SW 1271 (cell line): Measurements from ENCODE around the gene KPNA3.
"Not testable (repeated sequence)": the region's sequence is repeated elsewhere in the genome, so short reads cannot be mapped to it uniquely, and the experiment has no call there.

ENCODE experiments used
- DNase-seq, 2 experiments: peaks; one replicate each; lab custom pipeline; 2025; lab: John Stamatoyannopoulos, UW

KPNA3 gene

DNA sequence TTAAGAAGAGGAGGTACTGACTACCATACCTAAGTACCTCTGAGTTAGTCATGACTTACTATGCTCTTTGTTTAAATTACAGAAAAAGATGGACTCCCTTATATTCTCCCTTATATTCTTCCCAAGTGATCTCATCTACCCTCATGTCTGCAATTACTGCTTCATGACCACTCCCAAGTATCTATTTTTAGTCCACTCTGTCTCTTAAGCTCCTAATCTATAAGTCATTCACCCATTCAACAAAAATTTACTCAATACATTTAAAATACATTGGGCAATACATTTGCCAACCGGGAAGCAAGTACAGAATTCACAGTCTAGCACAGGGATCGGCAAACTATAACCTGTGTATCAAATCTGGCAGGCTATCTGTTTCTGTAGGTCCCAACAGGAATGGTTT is 42.6 kb downstream of the KPNA3 start:
- DNase-seq, result no peak

DNA sequence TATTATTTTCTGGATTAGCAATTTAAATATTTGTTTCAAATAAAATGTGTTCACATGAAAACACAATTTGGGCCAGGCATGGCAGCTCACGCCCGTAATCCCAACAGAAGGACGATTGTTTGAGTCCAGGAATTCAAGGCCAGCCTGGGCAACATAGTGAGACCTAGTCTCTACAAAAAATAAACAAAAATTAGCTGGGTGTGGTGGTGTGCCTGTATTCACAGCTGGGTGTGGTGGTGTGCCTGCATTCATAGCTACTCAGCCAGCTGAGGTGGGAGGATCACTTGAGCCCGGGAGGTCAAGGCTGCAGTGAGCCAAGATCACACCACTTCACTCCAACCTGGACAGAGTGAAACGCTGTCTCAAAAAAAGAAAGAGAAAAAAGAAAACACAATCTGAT is 46.4 kb downstream of the KPNA3 start:
- no peak for DNase-seq

DNA sequence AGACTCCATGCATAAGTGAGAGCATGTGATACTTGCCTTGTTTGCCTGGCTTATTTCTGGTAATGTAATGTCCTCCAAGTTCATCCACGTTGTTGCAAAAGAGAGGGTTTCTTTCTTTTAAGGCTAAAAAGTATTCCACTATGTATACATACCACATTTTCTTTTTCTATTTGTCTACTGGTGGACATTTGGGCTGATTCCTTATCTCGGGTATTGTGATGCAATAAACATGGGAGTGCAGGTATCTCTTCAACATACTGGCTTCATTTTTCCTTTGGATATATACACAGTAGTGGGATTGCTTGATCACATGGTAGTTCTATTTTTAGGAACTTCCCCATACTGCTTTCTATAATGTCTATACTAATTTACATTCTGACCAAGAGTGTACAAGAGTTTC is 51.6 kb downstream of the KPNA3 start:
- DNase-seq, result no peak

DNA sequence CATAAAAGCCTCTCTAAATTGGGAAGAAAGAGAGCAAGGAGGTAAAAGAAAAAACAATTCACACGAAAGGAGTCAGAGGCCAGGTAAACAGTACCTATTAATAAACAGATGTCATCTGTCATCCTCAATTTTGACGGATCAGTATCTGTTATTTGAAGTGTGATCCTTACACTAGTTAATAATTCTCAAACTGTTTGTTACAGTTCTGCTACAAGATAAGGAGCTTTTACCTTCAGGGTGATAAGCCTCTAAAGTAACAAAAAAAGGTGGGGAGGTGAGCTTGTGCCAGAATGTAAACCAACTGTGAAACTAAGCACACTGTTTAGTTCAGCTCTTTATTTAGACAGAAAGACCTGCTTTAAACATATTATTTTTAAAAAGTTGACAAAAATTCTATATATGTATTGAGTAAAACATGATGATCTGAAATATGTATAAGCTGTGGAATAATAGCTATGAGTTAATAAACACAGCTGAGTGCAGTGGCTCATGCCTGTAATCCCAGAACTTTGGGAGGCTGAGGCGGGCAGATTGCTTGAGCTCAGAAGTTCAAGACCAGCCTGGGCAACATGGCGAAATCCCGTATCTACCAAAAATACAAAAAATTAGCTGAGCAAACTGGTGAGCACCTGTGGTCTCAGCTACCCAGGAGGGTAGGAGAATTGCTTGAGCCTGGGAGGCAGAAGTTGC is 52.8 kb downstream of the KPNA3 start:
- DNase-seq, result no peak

DNA sequence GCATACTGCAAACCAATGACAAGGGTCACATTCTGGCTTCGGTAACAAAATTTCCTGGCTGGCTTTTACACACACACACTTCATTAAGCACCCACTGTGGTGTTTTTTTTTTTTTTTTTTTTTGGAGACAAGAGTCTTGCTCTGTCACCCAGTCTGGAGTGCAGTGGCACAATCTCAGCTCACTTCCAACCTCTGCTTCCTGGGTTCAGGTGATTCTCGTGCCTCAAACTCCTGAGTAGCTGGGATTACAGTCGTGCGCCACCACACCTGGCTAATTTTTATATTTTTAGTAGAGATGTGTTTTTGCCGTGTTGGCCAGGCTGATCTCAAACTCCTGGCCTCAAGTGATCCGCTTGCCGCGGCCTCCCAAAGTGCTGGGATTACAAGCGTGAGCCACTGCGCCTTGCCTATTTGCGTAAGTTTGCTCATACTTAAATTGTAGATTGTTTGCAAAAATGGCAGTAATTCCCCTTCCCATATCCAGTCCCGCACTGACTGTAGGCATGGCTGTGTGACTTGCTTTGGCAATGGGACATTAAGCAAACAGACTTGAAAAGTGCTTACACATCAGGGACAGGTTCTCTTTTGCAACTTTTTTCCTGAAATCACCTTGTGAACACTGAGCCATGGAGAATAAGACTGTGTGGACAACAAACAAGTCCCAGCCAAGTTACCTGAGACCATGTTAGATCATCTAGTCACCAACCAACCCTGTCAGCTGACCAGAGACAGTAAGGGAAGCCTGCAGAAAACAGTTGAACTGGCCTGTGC is 59.1 kb downstream of the KPNA3 start:
- no peak for DNase-seq

DNA sequence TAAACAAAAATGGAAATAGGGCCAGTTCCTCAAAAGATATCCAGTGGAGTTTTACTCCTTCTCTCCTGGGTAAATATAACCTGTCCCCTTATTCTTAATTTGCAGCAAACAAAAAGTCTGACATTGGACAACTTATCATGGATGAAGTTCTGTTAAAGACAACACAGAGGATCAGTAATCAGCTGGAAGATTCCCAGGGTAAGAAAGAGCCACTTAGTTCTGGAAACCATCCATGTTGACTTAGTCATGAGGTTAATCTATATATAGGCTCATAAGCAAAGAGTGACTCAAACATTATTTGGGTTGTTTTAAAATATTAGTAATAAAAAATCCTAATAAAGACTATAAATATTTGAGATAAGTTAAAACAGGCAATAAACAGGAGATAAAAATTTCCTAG is 60.7 kb downstream of the KPNA3 start:
- no peak for DNase-seq

DNA sequence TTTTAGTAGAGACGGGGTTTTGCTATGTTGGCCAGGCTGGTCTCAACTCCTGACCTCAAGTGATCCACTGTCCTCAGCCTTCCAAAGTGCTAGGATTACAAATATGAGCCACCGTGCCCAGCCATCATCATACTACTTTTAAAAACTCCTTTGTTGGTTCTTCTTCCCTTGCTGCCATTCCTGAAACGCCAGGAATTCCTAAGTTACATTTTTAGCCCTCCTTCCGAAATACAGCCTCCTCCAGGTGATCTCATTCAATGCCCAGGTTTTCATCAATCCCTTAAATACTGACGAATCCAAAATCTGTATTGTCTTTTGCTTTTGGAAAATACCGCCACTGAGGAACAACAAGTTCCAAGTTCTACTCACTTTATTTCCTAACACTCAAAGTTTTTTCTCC is 75.9 kb downstream of the KPNA3 start:
- DNase-seq, result no peak

DNA sequence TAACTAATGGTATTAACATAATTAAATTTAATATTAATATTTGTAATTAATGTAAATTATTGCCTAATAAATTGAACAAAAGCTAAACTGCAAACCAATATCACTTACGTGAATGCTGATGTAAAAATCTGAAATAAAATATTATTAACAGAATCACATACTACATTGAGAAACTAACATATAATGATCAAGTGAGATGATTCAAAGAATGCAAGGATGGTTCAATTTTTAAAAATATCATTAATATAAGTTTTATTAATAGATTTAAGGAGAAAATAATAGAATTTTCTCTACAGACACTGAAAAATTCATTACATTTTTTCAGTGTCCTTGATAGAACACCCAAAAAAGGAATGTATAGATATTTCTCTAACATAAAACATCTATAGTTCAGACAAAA is 77.7 kb downstream of the KPNA3 start:
- DNase-seq, result no peak

DNA sequence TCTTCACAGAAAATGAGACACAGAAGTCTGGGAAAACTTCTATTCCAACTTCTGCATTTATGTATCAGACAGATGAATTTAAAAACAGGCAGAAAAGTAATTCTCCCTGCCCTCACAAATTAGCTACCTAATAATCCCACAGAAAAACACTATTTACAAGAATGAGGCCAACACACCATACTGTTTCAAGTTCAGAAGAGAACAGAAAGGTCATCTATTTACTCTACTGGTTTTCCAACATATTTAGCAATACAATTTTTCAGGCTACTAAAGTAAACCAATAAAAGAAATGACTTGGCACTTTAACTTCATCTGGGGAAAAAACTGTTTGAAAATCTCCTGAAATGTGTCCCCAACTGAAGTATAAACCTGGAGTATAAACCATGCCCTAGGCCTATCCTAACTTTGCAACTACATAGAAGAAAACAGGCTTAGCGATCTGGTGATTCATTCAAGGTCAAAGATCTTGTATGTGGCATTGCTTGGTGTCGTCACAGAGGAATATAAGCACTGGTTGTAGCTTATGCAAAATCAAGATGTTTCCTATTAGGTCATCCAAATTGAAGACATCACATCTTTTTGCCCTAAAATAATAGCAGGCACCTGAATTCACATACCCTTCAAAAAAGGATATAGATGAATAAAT is 81.1 kb downstream of the KPNA3 start:
- no peak for DNase-seq

DNA sequence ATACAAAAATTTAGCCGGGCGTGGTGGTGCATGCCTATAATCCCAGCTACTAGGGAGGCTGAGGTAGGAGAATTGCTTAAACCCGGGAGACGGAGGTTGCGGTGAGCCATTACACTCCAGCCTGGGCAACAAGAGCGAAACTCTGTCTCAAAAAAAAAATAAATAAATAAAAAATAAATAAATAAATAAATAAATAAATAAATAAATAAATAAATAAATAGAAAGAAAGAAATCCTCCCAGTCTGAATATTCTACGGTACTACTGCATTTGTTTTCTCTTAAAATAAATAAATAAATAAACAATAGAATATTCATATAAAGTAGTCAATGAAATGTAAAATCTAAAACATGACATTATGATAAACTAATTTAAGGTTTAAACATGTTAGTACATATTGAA is 88.2 kb downstream of the KPNA3 start:
- DNase-seq, result not testable (repeated sequence)

DNA sequence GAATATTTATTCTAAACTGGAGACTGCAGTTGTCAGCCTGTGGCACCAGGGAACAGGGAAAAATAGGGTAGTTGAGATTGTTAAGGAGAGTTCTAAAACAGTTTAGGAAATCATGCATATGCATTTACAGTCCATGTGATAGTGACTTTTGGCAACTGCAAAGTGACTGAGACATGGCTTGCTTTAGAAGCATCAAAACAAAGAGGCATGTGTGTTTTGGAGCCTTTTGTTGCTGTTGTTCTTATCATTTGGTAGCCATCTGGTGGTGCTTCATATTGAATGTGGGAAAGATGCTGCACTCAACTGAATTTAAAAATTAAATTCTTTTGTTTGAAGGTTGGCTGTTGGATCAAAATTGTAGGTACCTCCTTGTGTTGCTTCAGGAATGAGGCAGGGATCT is 91.0 kb downstream of the KPNA3 start:
- no peak for DNase-seq

DNA sequence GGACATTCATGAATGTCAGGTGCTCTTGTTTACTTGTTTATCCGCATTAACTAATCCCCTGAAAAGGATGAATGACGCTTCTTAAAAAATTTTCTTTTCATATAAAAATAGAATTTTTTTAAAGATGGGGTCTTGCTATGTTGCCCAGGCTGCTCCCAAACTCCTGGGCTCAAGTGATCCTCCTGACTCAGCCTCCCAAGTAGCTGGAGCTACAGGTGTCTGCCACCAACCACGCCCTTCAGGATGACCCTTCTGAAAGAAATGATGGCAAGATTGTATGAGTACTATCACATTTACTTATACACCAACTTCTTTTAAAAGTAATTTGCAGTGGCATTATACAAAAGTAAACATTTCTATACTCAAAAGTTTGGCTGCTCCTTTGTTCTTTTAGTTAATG is 95.0 kb downstream of the KPNA3 start:
- DNase-seq, result no peak

DNA sequence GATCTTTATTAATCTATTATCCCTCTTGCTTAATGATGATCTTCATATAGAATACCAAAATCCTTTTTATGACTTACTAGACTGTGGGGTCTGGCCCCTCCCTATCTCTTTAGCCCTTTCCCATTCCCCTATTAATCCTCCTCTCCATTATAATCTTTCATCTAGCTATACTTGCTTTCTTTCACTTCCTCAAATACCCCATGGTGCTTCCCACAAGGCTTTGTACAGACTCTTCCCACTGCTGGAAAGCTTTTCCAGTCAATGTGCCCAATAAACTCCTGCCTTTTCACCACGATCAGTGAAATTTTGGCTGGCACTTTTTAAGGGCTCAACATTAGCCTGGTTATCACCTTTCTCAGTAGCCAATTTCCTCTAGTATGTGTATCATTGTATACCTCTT is 98.0 kb downstream of the KPNA3 start:
- no peak for DNase-seq

DNA sequence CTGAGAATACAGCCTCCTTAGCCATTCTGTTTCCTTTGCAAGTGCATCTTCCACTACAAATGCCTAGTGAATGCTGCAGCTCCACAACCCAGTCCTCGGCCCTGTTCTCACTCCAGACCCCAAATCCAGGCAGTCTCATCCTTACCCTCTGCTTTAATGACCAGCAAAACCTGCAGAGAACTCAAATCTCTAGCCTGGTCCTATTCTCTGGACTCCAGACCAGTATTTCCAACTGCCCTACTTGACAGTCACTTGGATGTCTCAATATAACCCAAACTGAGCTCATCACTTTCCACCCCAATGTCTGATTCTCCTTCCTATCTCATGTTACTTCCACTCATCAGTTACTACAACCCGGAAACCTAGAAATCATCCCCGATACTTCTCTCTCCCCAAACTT is 98.6 kb downstream of the KPNA3 start:
- no peak for DNase-seq

DNA sequence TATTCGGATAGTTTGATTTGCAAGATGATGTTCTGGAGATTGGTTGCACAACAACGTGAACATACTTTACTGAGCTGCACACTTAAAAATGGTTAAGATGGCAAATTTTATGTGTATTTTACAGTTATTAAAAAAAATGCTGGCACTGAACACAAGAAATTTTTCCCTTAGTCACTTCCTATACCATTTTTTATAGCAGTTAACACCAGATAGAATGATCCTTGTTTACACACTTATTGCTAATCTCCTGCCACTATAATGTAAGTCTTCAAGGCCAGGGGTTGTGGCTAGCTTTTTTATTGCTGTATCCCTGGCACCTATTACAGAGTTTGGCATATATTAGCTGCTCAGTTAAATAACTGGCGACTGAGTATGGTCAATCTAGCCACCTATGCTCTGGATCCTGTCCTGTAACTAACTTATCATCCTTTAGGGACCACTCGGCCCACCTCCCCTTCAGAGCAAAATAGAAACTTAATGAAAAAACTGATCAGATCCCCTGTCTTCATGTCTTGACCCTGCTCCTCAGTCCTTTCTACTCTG is 99.2 kb downstream of the KPNA3 start:
- DNase-seq, result peak in 1 of 2 experiments; percentile 12

DNA sequence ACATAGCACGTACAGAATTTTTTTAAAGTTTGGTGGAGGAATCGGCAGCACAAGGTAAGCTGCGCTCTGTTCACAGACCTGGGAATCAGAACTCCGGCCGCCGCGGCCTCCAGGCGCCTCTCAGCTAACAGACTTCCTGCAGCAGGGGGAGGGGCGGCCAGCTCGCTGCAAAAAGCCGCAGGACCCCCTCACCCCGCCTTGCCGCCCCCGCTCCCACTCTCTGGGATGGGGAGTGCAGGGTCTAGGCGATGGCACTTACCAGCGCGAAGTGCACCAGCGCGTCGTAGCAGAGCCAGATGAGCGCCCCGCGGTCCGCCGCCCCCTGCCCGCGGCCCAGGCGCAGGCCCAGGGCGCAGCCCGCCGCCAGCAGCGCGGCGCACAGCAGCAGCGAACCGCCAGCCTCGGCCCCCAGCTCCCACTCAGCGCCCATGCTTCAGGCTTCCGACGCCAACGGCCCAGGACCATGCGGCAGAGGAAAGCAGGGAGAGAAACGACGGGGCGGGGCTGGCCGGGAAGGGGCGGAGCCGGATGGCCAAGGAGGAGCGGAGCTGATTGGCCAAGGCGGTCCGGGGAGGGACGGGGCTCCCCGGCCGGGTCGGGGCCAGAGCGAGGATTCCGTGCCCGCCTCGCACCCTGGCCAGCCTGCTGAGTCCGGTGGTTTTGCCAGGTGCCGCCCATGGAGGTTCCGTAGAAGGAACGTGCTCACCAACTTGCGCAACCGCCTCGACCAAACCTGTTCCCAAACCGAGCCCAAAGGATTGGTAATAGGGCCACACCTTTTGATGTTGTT is 101.3 kb downstream of the KPNA3 start, which contains the start of gene EBPL:
Gene EBPL (minus strand): TSS at position 492 of the 790 bp plus-strand sequence. CDS start 62 bp downstream, at position 430.
- peak; percentile 79 to 80 for DNase-seq

DNA sequence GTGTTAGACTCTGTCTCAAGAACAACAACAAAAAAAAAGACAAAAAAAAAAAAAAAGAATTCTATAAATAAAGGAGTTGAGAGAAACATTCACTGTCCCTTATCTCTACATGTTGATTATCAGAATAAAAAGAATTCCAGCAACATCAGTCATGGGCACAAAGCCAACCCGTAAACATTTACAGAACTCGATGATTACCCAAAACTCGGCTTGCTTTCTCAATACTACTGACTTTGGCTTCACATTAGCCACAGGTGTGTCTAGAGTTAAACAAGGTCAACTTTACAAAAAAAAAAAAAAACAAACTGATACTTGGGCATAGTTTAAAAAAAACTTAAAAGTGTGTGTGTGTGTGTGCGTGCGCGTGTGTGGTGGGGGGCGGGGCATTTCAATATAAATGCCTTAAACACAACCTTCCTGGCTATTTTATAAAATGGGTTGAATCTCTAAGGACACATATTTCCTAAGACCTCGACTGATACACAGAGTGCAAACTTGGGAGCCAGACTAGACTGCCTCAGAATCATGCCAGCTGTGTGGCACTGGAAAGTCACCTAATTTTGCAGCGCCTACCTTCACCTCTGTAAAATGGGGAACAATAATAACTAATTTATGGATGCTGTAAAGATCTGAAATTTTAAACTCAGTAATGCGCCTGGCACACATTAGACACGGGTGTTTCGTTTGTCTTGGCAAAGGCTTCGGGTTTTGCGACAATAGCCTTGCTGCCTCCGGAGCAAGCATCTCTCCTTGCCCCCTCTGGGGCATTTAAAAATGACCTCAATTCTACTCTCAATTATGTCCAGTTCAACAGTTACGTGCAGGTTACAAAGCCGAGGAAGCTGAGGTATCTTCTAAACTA is 102.1 kb downstream of the KPNA3 start:
- no peak for DNase-seq

DNA sequence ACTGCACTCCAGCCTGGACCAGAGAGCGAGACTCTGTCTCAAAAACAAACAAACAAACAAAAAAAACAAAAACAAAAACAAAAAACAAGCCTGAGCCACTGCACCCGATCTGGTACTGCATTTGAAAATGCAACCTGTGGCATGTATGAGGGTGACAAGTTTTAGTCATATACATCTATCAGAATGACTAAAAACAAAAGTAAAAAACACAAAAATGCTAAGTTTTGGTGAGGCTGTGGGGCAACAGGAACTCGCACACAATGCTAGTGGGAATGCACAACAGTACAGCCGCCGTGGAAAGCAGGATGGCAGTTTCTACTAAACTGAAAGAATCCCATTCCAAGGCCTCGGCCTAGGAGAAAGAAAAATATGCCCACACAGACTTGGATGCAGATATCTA is 109.0 kb downstream of the KPNA3 start:
- no peak for DNase-seq

DNA sequence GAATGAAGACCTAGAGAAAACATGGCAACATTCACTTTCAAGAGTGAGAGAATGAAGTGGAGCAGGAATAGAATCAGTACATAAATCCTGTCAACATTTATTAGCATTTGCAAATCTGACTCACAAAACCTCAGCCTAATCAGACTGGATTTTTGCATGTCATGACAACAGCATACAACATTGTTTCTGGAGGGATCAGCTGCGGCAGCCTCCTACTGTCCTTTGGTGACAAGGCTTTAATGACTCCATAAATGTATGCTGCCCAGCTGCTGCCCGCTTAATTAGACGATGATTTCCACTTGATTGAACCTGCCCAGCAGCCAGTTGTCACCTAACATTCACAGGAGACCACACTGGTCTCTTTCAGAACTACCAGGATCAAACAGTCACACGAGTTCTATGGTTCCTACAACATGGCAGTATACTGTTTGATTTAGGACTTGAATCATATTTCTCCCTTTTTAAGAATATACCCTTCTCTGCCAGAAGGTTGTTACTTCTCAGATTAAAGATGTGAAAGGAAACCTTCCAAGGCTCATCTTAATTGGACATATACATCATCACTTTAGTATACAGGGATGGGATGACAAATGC is 110.5 kb downstream of the KPNA3 start:
- no peak for DNase-seq

DNA sequence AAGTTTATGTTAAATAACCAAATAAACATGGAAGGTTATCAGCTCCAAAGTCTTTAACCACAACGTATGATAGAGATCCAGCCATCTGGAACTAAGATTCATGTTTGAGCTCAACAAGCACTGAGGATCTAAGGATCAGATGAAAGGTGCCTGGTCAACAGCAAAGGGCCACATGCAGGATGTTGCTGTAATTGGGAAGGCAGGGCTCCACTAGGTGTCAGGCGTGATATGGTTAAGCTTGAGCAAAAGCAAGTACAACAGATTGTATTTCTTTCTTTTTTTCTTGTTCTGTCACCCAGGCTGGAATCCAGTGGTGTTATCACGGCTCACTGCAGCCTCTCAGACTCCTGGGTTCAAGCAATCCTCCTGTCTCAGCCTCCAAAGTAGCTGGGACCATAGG is 113.2 kb downstream of the KPNA3 start:
- DNase-seq, result peak in 1 of 2 experiments; percentile 5
